K562 (cell line): Measurements from ENCODE around the gene ARID5B.

ENCODE experiments used
- CAMTA2 ChIP-seq: fragments of 250-450 bp; sonication (Bioruptor Pico); conservative IDR thresholded peaks from 2 replicates; pipeline ENCODE4 v1.5.1; 2022
- CBX5 ChIP-seq: IDR thresholded peaks from 2 replicates; pipeline ENCODE4 v1.6.1; 2014; ENCODE audit warnings: low read depth, borderline replicate concordance
- CTCF ChIP-seq, 3 experiments: IDR thresholded peaks in 2 of 3; conservative IDR thresholded peaks in 1 of 3; 2 replicates each; pipeline ENCODE4 v1.5.1; 2011 to 2012; ENCODE audit warnings: low read length in 3 of 3, mild to moderate bottlenecking in 3 of 3, control low read depth in 2 of 3, improper control_type of control experiment in 1 of 3, inconsistent platforms in 1 of 3, low read depth in 1 of 3, mixed read lengths in 1 of 3, moderate library complexity in 1 of 3; ENCODE audit not compliant: insufficient read depth in 2 of 3
- RERE ChIP-seq: sonication (generic); formaldehyde crosslinking; IDR thresholded peaks from 2 replicates; pipeline ENCODE4 v1.8.0; 2023; ENCODE audit warnings: missing genetic modification reagents, mild to moderate bottlenecking, borderline replicate concordance
- SIN3B ChIP-seq: fragments of 450-650 bp; IDR thresholded peaks from 2 replicates; pipeline ENCODE4 v1.6.1; 2017; ENCODE audit warnings: low read depth, mild to moderate bottlenecking, moderate library complexity
- TEAD4 ChIP-seq, 2 experiments: sonication (generic) in 1 of 2; formaldehyde crosslinking in 1 of 2; IDR thresholded peaks; 2 replicates each; pipeline versions ENCODE4 v1.6.1 to v1.8.0; 2012 to 2022; ENCODE audit warnings: borderline replicate concordance in 1 of 2, inconsistent platforms in 1 of 2, low read length in 1 of 2, mild to moderate bottlenecking in 1 of 2, missing genetic modification reagents in 1 of 2
- YY1 ChIP-seq, 3 experiments: IDR thresholded peaks; 2 replicates each; pipeline ENCODE4 v1.6.1; 2011; ENCODE audit warnings: low read length in 2 of 3, mild to moderate bottlenecking in 2 of 3, moderate library complexity in 2 of 3, borderline replicate concordance in 1 of 3, control low read depth in 1 of 3, low read depth in 1 of 3; ENCODE audit not compliant: insufficient read depth in 3 of 3, insufficient replicate concordance in 2 of 3, control insufficient read depth in 1 of 3, insufficient read length in 1 of 3; ENCODE audit errors: extremely low read depth in 1 of 3
- ZBTB1 ChIP-seq: sonication (generic); formaldehyde crosslinking; IDR thresholded peaks from 2 replicates; pipeline ENCODE4 v1.8.1; 2023; ENCODE audit warnings: missing genetic modification reagents, low read depth, mild to moderate bottlenecking, borderline replicate concordance

DNA sequence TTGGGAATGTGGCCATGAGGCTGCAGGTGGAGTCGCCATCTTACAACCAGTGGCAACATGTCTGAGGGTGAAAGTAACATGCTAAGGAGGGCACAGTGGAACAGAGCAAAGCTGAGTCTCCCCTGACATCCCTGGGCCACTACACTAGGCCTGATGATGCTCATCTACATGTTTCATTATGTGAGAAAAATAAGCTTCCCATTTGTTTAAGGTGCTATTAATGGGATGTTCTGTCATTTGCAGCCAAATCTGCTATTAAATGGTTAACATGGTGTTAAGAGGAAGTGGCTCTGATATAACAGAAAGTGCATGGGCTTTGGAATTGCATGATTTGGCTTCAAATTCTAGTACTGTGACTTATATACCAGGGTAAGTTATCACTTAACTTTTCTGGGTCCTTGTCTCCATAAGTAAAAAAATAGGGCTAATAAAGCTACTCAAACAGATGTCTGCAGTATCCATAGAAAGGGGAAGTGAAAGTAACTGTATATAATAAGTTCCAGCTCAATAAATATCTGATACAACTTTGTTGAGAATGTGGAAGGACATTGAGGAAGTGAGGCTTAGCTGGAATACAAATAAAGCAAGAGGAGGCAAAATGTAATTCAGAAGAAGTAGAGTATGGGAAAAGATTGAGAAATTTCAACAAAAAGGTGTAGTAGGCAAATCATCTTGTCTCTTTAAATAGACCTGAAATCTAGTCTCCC lies 208.2 kb downstream of the ARID5B start:
- TF ChIP-seq RERE = no peak
- TF ChIP-seq CAMTA2 (CRISPR knock-in tag) = no peak
- no peak for TF ChIP-seq TEAD4 (IDR thresholded peaks at IDR 0.05; ENCODE audit: low read length)
- no peak for TF ChIP-seq TEAD4 (CRISPR knock-in tag; IDR thresholded peaks at IDR 0.05; ENCODE audit: borderline replicate concordance)
- TF ChIP-seq CTCF (IDR thresholded peaks at IDR 0.05 in 2 of 3, conservative IDR thresholded peaks at IDR 0.05 in 1 of 3; ENCODE audit: insufficient read depth in 2 of 3, low read depth in 1 of 3, low read length in 3 of 3) = no peak
- TF ChIP-seq CBX5 = no peak
- TF ChIP-seq SIN3B = no peak
- TF ChIP-seq YY1 (IDR thresholded peaks at IDR 0.05; ENCODE audit: borderline replicate concordance in 1 of 3, control insufficient read depth in 1 of 3, extremely low read depth in 1 of 3, insufficient read depth in 3 of 3, insufficient read length in 1 of 3, insufficient replicate concordance in 2 of 3, low read depth in 1 of 3, low read length in 2 of 3) = no peak
- no peak for TF ChIP-seq ZBTB1
